HL-60 (cell line): ENCODE measurements around the gene TBC1D14.

Experiments
- DNase-seq, 2 experiments: peaks; one replicate each; pipeline ENCODE4 v3.0.0-alpha.2; 2010 to 2020; ENCODE audit warnings: low read depth in 1 of 2, low spot score in 1 of 2
- H3K27ac ChIP-seq: fragments of 250-450 bp; sonication (Bioruptor Pico); replicated peaks from 2 replicates; pipeline ENCODE4 v1.5.1; 2020; ENCODE audit warnings: mild to moderate bottlenecking, moderate library complexity
- H3K27me3 ChIP-seq: fragments of 250-450 bp; sonication (Bioruptor Pico); 2 replicates; pipeline ENCODE4 v1.5.1; 2021; ENCODE audit warnings: mild to moderate bottlenecking, moderate library complexity; ENCODE audit not compliant: insufficient read depth, poor library complexity, severe bottlenecking
- H3K4me3 ChIP-seq: replicated peaks from 2 replicates; pipeline ENCODE4 v1.5.1; 2011; ENCODE audit warnings: mild to moderate bottlenecking, control low read depth, low read length; ENCODE audit not compliant: insufficient read depth
- GABPA ChIP-seq: IDR thresholded peaks from 2 replicates; pipeline ENCODE4 v1.6.1; 2012; ENCODE audit warnings: low read depth
- POLR2AphosphoS5 ChIP-seq: IDR thresholded peaks from 2 replicates; pipeline ENCODE4 v1.6.1; 2012; ENCODE audit warnings: low read depth
- SPI1 ChIP-seq: IDR thresholded peaks from 2 replicates; pipeline ENCODE4 v1.6.1; 2012; ENCODE audit warnings: low read depth, mild to moderate bottlenecking, borderline replicate concordance
- TF ChIP-seq, protein P1 (sequence below): IDR thresholded peaks from 2 replicates; pipeline ENCODE4 v1.6.1; 2012; ENCODE audit warnings: low read depth; ENCODE audit not compliant: insufficient replicate concordance
- TF ChIP-seq, protein P2 (sequence below): IDR thresholded peaks from one replicate; pipeline ENCODE4 v1.5.1; 2011; ENCODE audit warnings: low read length, control low read depth, inconsistent platforms; ENCODE audit not compliant: insufficient read depth

TBC1D14 gene

DNA sequence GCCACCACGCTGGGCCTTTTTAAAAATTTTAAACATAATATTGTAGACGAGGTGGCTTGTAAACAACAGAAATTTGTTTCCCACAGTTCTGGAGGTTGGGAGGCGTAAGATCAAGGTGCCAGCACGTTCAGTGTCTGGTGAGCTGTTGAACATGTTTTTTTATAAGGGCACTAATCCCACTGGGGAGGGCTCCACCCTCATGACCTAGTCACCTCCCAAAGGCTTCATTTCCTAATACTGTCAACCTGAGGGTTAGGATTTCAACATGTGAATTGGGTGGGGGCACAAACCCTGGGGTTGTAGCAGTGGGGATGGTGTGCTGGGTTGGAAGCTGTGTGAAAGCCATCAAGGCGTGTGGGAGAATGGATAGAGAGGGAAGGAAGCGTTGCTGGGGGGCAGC lies 27.6 kb downstream of the TBC1D14 start:
- Histone ChIP-seq H3K4me3 (no peak overlapping the region), H3K27ac (no peak overlapping the region; the same call in 1 of the 2 replicates), H3K27me3 (no peaks in the 10 kb centered on the region)
- no peak for TF ChIP-seq SPI1
- TF ChIP-seq POLR2AphosphoS5, result no peak
- no peak for TF ChIP-seq GABPA
- DNase-seq, result no peak

DNA sequence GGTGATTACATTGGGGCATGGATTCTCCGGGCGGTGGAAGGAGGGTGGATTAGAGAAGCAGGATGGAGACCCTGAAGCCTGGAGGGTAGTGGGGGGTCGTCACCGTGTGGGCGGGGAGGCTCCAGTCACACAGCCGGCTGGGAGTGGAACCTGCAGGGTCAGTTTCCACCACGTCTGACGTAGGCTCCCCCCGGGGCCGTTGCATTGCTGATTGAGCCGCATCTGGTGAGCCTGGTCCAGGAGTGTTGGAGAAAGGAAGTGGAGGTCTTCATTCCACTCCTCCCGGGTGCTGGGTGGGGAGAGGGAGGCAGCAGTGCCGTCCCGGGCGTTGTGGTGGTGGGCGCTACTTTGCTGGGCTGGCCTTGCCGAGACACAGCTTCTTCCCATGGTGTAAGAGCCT lies 28.1 kb downstream of the TBC1D14 start:
- TF ChIP-seq, protein P1, sequence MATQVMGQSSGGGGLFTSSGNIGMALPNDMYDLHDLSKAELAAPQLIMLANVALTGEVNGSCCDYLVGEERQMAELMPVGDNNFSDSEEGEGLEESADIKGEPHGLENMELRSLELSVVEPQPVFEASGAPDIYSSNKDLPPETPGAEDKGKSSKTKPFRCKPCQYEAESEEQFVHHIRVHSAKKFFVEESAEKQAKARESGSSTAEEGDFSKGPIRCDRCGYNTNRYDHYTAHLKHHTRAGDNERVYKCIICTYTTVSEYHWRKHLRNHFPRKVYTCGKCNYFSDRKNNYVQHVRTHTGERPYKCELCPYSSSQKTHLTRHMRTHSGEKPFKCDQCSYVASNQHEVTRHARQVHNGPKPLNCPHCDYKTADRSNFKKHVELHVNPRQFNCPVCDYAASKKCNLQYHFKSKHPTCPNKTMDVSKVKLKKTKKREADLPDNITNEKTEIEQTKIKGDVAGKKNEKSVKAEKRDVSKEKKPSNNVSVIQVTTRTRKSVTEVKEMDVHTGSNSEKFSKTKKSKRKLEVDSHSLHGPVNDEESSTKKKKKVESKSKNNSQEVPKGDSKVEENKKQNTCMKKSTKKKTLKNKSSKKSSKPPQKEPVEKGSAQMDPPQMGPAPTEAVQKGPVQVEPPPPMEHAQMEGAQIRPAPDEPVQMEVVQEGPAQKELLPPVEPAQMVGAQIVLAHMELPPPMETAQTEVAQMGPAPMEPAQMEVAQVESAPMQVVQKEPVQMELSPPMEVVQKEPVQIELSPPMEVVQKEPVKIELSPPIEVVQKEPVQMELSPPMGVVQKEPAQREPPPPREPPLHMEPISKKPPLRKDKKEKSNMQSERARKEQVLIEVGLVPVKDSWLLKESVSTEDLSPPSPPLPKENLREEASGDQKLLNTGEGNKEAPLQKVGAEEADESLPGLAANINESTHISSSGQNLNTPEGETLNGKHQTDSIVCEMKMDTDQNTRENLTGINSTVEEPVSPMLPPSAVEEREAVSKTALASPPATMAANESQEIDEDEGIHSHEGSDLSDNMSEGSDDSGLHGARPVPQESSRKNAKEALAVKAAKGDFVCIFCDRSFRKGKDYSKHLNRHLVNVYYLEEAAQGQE, result no peak
- TF ChIP-seq, protein P2, sequence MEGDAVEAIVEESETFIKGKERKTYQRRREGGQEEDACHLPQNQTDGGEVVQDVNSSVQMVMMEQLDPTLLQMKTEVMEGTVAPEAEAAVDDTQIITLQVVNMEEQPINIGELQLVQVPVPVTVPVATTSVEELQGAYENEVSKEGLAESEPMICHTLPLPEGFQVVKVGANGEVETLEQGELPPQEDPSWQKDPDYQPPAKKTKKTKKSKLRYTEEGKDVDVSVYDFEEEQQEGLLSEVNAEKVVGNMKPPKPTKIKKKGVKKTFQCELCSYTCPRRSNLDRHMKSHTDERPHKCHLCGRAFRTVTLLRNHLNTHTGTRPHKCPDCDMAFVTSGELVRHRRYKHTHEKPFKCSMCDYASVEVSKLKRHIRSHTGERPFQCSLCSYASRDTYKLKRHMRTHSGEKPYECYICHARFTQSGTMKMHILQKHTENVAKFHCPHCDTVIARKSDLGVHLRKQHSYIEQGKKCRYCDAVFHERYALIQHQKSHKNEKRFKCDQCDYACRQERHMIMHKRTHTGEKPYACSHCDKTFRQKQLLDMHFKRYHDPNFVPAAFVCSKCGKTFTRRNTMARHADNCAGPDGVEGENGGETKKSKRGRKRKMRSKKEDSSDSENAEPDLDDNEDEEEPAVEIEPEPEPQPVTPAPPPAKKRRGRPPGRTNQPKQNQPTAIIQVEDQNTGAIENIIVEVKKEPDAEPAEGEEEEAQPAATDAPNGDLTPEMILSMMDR, result no peak
- TF ChIP-seq GABPA (no peak), SPI1 (no peak), POLR2AphosphoS5 (no peak)
- Histone ChIP-seq H3K27me3 (no peaks in the 10 kb centered on the region), H3K27ac (peak overlapping the region; percentile 61), H3K4me3 (no peak overlapping the region)
- DNase-seq, result no peak

DNA sequence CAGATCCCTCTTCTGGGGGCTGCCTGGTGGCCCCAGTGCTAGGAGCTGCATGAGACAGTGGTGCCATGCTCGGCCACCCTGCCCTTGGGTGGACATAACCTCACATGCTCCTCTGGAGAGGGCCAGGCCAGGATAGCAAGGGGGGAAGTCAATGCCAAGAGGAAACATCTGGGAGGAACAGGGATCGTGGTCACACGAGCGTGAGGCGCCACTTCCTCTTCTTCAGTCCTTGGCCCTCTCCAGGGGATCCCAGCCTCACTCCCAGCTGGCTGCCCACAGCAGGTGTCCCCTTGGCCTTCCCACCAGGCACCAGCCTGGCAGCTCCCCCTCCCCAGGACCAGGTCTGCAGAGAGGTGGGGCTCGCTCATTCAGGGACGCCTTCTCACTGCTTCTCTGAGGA lies 28.6 kb downstream of the TBC1D14 start:
- H3K4me3 ChIP-seq, result no peak overlapping the region
- no peaks in the 10 kb centered on the region for H3K27me3 ChIP-seq
- peak; percentile 87 to 94 for DNase-seq
- TF ChIP-seq POLR2AphosphoS5 (peak; percentile 100), GABPA (no peak), SPI1 (peak; percentile 99)
- TF ChIP-seq, protein P1, result no peak
- H3K27ac ChIP-seq, result peak overlapping the region; percentile 61

DNA sequence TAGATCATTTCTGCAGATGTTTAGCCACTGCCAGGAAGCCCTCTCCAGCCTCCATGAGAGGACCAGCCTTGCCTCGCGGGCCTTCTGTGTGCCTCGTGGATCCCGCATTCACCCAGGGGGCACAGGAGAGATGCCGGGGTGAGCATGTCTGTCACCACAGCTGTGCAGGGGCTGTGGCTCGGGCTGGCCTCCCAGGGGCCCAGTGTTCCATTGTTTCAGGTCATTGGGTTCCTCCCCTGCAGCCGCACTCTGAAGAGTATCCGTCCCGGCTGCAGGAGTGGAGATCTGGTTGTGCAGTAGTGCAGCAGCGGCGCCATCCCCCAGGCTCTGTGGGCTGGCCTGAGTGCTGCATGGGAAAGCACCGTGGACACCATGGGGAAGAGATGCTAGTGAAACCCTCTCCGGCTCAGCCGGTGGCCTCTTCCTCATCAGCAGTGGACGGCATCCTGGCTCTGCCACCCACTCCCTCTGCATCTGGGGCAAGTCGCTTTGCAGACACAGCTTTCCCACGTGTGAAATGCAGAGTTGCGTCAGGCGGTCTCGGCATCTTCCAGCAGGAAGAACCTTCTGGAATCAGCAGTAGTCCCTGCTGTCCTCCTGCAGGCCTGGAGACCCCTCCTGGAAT lies 29.1 kb downstream of the TBC1D14 start:
- peak overlapping the region; percentile 48; the same call in 1 of the 2 replicates for H3K27ac ChIP-seq
- DNase-seq, result no peak
- TF ChIP-seq GABPA (no peak), SPI1 (no peak), POLR2AphosphoS5 (no peak)
- TF ChIP-seq, protein P1, result no peak
- TF ChIP-seq, protein P2, result no peak
- no peak overlapping the region for H3K4me3 ChIP-seq
- no peaks in the 10 kb centered on the region for H3K27me3 ChIP-seq
